CD4-positive, alpha-beta T cell treated with Interleukin-4 for 1 hour (primary cell): ENCODE data around the gene CDK10.
"Not testable (repeated sequence)": the region's sequence is repeated elsewhere in the genome, so short reads cannot be mapped to it uniquely, and the experiment has no call there.

Source experiments
- DNase-seq, 2 donors: peaks; one replicate each; pipeline ENCODE4 v3.0.0-alpha.2; 2020 to 2022

The CDK10 gene

GRCh38 chr16:89668790-89669158 lies 17.7 kb upstream of the CDK10 start:
- no peak for DNase-seq

- no peak for DNase-seq
Observed at GRCh38 chr16:89669755-89670154, 16.7 kb upstream of the CDK10 start.

GRCh38 chr16:89670496-89671431 lies 15.7 kb upstream of the CDK10 start:
- no peak for DNase-seq

GRCh38 chr16:89671565-89671964 lies 14.9 kb upstream of the CDK10 start:
- DNase-seq: not testable (repeated sequence)

GRCh38 chr16:89672177-89672941 lies 14.1 kb upstream of the CDK10 start:
- no peak for DNase-seq

- DNase-seq: no peak
Observed at GRCh38 chr16:89678258-89678657, 8.2 kb upstream of the CDK10 start.

GRCh38 chr16:89685916-89686315 lies 573 bp upstream of the CDK10 start:
- DNase-seq: no peak

GRCh38 chr16:89687092-89687940 lies 827 bp downstream of the CDK10 start:
- DNase-seq: no peak

- DNase-seq: no peak
Observed at GRCh38 chr16:89688395-89688794, 1.9 kb downstream of the CDK10 start.

GRCh38 chr16:89689142-89689541 lies 2.7 kb downstream of the CDK10 start:
- DNase-seq: no peak

GRCh38 chr16:89689621-89690020 lies 3.1 kb downstream of the CDK10 start:
- not testable (repeated sequence) for DNase-seq

GRCh38 chr16:89690392-89690901 lies 4.0 kb downstream of the CDK10 start:
- no peak for DNase-seq

GRCh38 chr16:89691231-89691985 lies 4.9 kb downstream of the CDK10 start:
- DNase-seq: no peak

- no peak for DNase-seq
Observed at GRCh38 chr16:89691986-89692569, 5.6 kb downstream of the CDK10 start.

GRCh38 chr16:89693289-89693731 lies 6.8 kb downstream of the CDK10 start:
- no peak for DNase-seq

GRCh38 chr16:89693931-89694783 lies 7.7 kb downstream of the CDK10 start:
- DNase-seq: no peak

- DNase-seq: not testable (repeated sequence)
Observed at GRCh38 chr16:89694784-89695085, 8.2 kb downstream of the CDK10 start.

GRCh38 chr16:89695086-89695874 lies 8.8 kb downstream of the CDK10 start:
- DNase-seq: no peak

GRCh38 chr16:89695875-89696669 lies 9.6 kb downstream of the CDK10 start:
- no peak for DNase-seq
